ENCODE data around the gene ZNF281.

ZNF281 gene

GRCh38 chr1:200378096-200378495, 31.7 kb downstream of the ZNF281 start:
- DNase-seq (ENCODE audit: low spot score) = no peak
- no peak for TF ChIP-seq CTCF (IDR thresholded peaks at IDR 0.05; ENCODE audit: extremely low read depth, missing control alignments)

DNA sequence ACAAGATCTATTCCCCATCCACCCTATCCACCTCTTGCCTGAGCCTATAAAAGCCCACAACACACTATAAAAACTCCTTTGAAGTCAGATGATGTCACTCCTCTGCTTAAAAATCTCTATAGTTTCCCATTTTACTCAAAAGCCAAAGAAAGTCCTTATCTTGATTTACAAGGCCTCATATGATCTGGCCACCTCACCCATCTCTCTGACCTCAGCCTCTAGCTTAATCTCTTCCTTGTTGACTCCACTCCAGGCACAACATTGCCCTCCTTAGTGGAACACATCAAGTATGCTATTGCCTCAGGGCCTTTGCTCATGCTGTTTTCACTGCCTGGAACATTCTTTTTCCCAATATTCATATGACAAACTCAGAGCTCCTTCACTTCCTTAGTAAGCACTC, 33.3 kb downstream of the ZNF281 start:
- no peak for DNase-seq (ENCODE audit: low spot score)
- no peak for TF ChIP-seq CTCF (IDR thresholded peaks at IDR 0.05; ENCODE audit: extremely low read depth, missing control alignments)

- TF ChIP-seq CTCF (IDR thresholded peaks at IDR 0.05; ENCODE audit: extremely low read depth, missing control alignments) = no peak
- DNase-seq (ENCODE audit: low spot score) = no peak
Observed at GRCh38 chr1:200374569-200375295, 35.1 kb downstream of the ZNF281 start.

GRCh38 chr1:200373811-200374231, 36.0 kb downstream of the ZNF281 start:
- TF ChIP-seq CTCF (IDR thresholded peaks at IDR 0.05; ENCODE audit: extremely low read depth, missing control alignments) = no peak
- DNase-seq (ENCODE audit: low spot score) = no peak

- no peak for DNase-seq (ENCODE audit: low spot score)
- TF ChIP-seq CTCF (IDR thresholded peaks at IDR 0.05; ENCODE audit: extremely low read depth, missing control alignments) = no peak
Observed at GRCh38 chr1:200372885-200373181, 37.0 kb downstream of the ZNF281 start.

DNA sequence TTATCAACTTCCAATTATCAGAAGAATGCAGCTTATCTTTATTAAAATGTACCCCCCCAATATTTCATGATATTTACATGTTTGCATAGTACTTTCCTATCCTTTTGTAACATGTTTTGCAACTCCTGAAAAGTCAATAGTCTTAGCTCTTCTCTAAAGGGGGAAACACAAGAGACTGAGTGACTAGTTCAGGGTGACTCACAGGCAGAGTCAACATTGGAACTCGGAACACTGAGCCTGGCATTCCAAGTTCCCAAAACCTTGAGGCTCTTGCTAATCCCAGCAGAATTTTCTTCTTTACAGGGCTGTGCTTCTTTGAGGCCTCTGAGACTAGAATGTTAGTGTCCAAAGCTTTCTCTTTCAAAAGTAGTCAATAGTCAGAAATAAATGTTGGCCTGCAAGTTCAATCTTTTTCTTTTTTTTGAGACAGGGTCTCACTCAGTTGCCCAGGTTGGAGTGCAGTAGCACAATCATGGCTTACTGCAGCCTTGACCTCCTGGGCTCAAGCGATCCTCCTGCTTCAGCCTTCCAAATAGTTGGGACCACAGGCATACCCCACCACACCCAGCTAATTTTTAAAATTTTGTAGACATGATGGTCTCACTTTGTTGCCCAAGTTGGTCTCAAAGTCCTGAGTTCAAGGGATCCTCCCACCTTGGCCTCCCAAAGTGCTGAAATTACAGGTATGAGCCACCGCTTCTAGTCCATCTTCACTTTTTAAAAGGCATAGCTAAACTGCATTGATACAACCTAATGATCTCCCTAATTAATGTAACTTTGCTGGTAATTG, 37.5 kb downstream of the ZNF281 start:
- TF ChIP-seq CTCF (IDR thresholded peaks at IDR 0.05; ENCODE audit: extremely low read depth, missing control alignments) = no peak

GRCh38 chr1:200369706-200370105, 40.1 kb downstream of the ZNF281 start:
- no peak for DNase-seq (ENCODE audit: low spot score)
- no peak for TF ChIP-seq CTCF (IDR thresholded peaks at IDR 0.05; ENCODE audit: extremely low read depth, missing control alignments)

More for the DNA sequence above, 37.5 kb downstream of the ZNF281 start:
- no peak for DNase-seq (ENCODE audit: low spot score)

Data from GM20000 (cell line).